ENCODE measurements around the gene SHB.

DNA sequence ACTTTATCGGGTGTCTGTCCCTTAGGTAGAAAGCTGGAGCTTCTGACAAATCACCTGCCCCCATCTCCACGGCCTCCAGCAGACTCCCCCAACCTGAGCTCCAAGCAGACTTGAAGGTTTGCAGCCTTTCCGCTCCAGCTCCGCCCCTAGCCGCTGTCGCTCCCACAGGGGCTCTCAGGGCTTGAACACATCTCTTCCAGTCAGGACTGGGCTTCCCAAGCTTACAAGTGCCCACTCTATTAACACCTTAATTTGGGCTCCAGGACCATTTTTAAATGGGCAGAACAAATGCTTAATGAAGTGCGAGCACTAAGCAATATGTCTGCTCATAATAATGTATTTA, 147.9 kb downstream of the SHB start:
- TF ChIP-seq POLR2AphosphoS5 (IDR thresholded peaks at IDR 0.05; ENCODE audit: low read depth, low read length) (no peak), SIN3A (IDR thresholded peaks at IDR 0.05; ENCODE audit: borderline replicate concordance, insufficient read depth, low read length) (no peak), TAF1 (IDR thresholded peaks at IDR 0.05; ENCODE audit: borderline replicate concordance, insufficient read depth, low read length) (no peak)
- TF ChIP-seq, protein P1, sequence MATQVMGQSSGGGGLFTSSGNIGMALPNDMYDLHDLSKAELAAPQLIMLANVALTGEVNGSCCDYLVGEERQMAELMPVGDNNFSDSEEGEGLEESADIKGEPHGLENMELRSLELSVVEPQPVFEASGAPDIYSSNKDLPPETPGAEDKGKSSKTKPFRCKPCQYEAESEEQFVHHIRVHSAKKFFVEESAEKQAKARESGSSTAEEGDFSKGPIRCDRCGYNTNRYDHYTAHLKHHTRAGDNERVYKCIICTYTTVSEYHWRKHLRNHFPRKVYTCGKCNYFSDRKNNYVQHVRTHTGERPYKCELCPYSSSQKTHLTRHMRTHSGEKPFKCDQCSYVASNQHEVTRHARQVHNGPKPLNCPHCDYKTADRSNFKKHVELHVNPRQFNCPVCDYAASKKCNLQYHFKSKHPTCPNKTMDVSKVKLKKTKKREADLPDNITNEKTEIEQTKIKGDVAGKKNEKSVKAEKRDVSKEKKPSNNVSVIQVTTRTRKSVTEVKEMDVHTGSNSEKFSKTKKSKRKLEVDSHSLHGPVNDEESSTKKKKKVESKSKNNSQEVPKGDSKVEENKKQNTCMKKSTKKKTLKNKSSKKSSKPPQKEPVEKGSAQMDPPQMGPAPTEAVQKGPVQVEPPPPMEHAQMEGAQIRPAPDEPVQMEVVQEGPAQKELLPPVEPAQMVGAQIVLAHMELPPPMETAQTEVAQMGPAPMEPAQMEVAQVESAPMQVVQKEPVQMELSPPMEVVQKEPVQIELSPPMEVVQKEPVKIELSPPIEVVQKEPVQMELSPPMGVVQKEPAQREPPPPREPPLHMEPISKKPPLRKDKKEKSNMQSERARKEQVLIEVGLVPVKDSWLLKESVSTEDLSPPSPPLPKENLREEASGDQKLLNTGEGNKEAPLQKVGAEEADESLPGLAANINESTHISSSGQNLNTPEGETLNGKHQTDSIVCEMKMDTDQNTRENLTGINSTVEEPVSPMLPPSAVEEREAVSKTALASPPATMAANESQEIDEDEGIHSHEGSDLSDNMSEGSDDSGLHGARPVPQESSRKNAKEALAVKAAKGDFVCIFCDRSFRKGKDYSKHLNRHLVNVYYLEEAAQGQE (IDR thresholded peaks at IDR 0.05; ENCODE audit: insufficient read depth in 1 of 2, low read depth in 2 of 2, low read length in 2 of 2), result no peak
